Gastrocnemius medialis (tissue), 4 donors: ENCODE measurements around the gene BDH1.

Experiments
- POLR2A ChIP-seq, 2 donors: fragments of 450-650 bp; IDR thresholded peaks; one replicate each; pipeline ENCODE4 v1.6.1; 2017; ENCODE audit warnings: antibody characterized with exemption in 2 of 2, mild to moderate bottlenecking in 2 of 2, moderate library complexity in 2 of 2
- TF ChIP-seq, protein P1 (sequence below), 5 experiments: fragments of 450-650 bp in 3 of 5; fragments of 200-600 bp in 2 of 5; sonication (generic) in 2 of 5; IDR thresholded peaks in 4 of 5; conservative IDR thresholded peaks in 1 of 5; 1 replicate in 4 of 5; 2 replicates in 1 of 5; pipeline ENCODE4 v1.5.1; 2016 to 2019; ENCODE audit warnings: antibody characterized with exemption in 5 of 5, mild to moderate bottlenecking in 3 of 5, moderate library complexity in 3 of 5

DNA sequence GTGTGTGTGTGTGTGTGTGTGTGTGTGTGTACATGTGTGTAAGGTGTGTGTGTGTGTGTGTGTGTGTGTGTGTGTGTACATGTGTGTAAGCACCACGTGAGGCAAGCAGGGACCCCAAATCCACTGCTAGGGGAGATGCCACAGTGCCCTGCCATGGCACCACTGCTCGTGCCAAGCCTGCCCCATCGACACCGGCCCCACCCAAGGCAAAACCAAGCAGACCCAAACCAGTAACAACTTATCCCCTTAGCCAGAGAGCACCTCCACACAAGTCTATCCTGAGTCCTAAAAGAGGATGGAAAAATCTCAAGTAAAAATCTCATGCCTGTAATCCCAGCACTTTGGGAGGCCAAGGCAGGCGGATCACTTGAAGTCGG lies 45.1 kb downstream of the BDH1 start:
- no peak for TF ChIP-seq POLR2A (IDR thresholded peaks at IDR 0.05)
- TF ChIP-seq, protein P1, sequence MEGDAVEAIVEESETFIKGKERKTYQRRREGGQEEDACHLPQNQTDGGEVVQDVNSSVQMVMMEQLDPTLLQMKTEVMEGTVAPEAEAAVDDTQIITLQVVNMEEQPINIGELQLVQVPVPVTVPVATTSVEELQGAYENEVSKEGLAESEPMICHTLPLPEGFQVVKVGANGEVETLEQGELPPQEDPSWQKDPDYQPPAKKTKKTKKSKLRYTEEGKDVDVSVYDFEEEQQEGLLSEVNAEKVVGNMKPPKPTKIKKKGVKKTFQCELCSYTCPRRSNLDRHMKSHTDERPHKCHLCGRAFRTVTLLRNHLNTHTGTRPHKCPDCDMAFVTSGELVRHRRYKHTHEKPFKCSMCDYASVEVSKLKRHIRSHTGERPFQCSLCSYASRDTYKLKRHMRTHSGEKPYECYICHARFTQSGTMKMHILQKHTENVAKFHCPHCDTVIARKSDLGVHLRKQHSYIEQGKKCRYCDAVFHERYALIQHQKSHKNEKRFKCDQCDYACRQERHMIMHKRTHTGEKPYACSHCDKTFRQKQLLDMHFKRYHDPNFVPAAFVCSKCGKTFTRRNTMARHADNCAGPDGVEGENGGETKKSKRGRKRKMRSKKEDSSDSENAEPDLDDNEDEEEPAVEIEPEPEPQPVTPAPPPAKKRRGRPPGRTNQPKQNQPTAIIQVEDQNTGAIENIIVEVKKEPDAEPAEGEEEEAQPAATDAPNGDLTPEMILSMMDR (IDR thresholded peaks at IDR 0.05 in 4 of 5, conservative IDR thresholded peaks at IDR 0.05 in 1 of 5), result no peak
